ENCODE measurements around the gene SRXN1.

Gene SRXN1

GRCh38 chr20:607476-607875, 45.5 kb downstream of the SRXN1 start:
- no peak overlapping the region for H3K4me3 ChIP-seq (ENCODE audit: control insufficient read depth, low read depth, low read length)
- DNase-seq (ENCODE audit: low read depth), result no peak
- no peak for TF ChIP-seq CTCF (conservative IDR thresholded peaks at IDR 0.05; ENCODE audit: control insufficient read depth, insufficient read depth, low read depth, low read length)

- no peak overlapping the region for H3K4me3 ChIP-seq (ENCODE audit: control insufficient read depth, low read depth, low read length)
- TF ChIP-seq CTCF (conservative IDR thresholded peaks at IDR 0.05; ENCODE audit: control insufficient read depth, insufficient read depth, low read depth, low read length), result no peak
- no peak for DNase-seq (ENCODE audit: low read depth)
Observed at GRCh38 chr20:605237-605636, 47.8 kb downstream of the SRXN1 start.

- no peak for TF ChIP-seq CTCF (conservative IDR thresholded peaks at IDR 0.05; ENCODE audit: control insufficient read depth, insufficient read depth, low read depth, low read length)
- no peak overlapping the region for H3K4me3 ChIP-seq (ENCODE audit: control insufficient read depth, low read depth, low read length)
- DNase-seq (ENCODE audit: low read depth), result no peak
Observed at GRCh38 chr20:603116-603640, 49.8 kb downstream of the SRXN1 start.

GRCh38 chr20:602111-602970, 50.7 kb downstream of the SRXN1 start:
- DNase-seq (ENCODE audit: low read depth), result no peak
- no peak for TF ChIP-seq CTCF (conservative IDR thresholded peaks at IDR 0.05; ENCODE audit: control insufficient read depth, insufficient read depth, low read depth, low read length)
- no peak overlapping the region for H3K4me3 ChIP-seq (ENCODE audit: control insufficient read depth, low read depth, low read length)

- H3K4me3 ChIP-seq (ENCODE audit: control insufficient read depth, low read depth, low read length), result no peak overlapping the region
- no peak for DNase-seq (ENCODE audit: low read depth)
- no peak for TF ChIP-seq CTCF (conservative IDR thresholded peaks at IDR 0.05; ENCODE audit: control insufficient read depth, insufficient read depth, low read depth, low read length)
Observed at GRCh38 chr20:600736-601135, 52.3 kb downstream of the SRXN1 start.

- no peak overlapping the region for H3K4me3 ChIP-seq (ENCODE audit: control insufficient read depth, low read depth, low read length)
- TF ChIP-seq CTCF (conservative IDR thresholded peaks at IDR 0.05; ENCODE audit: control insufficient read depth, insufficient read depth, low read depth, low read length), result no peak
- DNase-seq (ENCODE audit: low read depth), result no peak
Observed at GRCh38 chr20:600141-600540, 52.9 kb downstream of the SRXN1 start.

All from fibroblast of mammary gland (primary cell).